GM21576 (cell line): Measurements from ENCODE around the gene CAMKV.

Experiments
- ATAC-seq: cut with Tn5 transposase; IDR thresholded peaks from one replicate; pipeline ENCODE4 v1.9.1; 2021; ENCODE audit warnings: mild to moderate bottlenecking, moderate library complexity; ENCODE audit not compliant: unreplicated experiment

The CAMKV gene

DNA sequence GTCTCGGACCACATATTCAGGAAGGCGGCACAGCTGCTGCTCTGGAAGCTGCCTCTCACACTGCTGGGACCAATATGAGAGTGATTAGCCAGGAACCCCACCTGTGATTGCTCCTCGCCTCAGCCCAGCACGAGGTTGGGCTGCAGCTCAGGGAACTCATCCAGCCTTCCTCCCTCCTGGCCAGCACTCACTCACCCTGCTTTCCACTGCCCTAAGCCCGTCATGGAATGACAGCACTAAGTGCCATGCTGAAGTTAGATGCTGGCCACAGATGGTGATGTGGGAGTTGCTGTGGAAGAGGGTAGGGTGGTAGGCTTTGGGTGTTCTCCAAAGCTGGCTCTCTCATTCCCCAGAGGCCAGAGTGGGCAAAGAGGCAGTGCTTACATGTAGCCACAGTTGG lies 26.6 kb upstream of the CAMKV start:
- ATAC-seq: no peak

DNA sequence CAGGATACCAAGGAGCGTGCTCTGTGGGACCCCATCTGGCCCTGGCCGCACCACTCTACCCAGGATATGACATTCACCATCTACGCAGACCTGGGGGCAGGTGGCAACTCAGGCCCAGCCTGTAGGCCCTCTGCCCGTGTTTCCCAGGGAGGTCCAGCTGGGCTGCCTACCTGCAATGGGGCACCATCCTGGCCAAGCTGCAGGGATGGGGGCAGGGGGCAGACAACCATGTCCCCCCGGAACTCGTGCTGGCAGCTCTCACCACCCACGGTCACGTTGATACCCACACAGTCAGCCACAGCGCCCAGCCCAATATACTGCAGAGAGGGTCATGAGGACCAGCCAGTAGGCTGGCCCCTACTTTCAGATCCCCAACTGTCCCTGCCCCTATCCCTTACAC lies 26.1 kb upstream of the CAMKV start:
- no peak for ATAC-seq

DNA sequence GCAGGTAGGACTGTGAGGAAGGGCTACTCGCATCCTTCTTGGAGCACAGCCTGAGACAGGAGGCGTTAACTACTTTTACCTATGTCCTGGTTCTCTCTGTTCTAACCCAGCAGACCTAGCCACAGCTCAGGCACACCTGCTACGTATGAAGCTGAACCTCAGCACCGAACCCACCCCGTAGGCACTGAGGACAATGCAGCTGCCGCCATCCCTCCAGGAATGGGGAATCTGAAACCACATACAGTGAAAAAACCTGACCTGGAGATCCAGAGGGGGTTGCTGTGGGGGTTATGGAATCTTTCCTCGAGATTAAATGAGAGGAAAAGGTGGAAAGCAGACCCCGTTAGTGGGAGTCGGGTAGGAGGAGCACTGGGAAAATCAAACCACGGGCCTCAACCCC lies 19.6 kb upstream of the CAMKV start:
- ATAC-seq: no peak

DNA sequence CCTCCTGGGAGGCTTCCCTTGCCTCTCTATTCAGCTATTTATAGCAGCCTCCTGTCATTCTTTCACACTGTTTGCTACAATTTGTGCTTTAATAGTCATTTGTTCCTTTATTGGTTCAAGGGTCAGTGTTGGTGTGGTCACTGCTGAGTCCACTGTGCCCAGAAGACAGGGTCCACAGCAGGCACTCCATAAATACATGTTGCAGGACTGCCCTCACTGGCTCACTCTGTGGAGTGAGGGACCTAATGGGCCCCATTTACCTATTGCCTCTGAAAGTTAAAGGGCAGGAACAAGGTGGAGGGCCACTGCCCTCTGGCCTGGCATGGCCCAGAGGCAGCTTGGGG lies 17.2 kb upstream of the CAMKV start:
- ATAC-seq: no peak

DNA sequence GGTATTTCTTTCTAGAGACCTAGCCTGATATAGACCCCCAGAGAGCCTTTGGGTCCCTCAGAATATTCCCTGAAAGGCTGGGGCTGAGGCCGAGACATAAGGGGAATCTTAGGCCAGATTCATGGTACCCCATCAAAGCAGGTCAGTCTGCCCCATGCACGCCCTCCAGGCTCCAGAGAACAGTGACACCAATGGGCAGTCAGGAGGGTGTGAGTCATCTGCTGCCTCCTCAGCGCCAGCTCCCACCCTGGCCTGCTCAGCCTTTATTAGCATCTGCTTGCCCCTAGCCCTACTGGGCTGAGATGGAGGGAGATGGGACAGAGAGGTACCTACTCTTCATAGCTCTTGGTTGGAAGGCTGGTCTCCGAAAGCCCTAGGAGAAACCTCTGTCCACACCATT lies 14.3 kb upstream of the CAMKV start:
- no peak for ATAC-seq

DNA sequence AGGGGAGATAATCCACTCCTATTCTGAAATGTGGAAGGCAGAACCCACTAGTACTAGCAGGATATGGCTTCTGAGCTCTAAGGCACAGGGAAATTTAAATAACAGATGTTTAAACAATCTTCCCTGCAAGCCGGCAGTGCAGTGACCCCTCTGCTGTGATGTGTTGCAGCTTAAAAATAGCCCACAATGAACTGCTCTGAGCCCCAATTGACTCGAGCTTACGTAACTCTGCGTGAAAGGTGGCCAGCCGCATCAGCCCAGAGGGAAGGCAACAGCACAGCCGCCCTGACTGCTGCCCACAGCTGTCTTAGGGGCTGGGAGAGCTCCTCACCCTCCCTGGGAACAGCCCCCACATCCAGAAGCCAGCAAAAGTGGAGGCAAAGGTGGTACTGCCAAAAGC lies 12.5 kb upstream of the CAMKV start:
- ATAC-seq: no peak

DNA sequence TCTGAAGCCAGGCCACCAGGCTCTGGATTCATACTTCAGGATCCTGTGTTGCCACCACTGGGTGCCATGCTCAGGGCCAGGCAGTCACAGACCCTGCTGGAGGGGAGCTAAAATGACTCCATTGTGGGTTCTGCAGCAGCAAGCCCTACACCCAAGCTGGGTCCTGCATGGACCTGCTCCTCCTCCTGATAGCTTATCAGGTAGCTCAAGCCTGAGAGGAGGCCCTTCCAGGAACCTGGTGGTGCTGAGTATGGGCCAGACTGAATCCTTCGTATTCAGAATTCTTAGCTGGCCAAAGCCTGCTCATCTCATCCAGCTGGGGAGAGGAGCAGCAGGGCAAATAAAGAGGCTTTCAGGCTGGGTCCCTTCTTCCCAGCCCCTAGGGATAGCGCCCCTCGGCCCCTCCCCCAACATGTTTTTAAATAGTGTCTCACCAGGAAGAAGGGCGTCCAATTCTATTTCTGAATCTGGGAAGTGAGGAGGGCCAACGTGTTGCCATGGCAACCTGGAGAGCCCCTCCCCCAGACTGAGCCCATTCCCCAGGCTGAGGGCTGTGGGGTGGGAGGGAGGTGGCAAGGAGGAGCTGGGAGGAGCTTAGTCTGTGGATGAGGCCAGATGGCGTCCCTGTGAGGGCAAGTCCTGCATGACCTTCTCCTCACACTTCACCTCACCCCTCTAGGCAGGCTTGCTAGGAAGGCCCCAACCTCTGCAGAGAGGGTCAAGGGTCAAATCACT lies 11.0 kb upstream of the CAMKV start:
- ATAC-seq: no peak

DNA sequence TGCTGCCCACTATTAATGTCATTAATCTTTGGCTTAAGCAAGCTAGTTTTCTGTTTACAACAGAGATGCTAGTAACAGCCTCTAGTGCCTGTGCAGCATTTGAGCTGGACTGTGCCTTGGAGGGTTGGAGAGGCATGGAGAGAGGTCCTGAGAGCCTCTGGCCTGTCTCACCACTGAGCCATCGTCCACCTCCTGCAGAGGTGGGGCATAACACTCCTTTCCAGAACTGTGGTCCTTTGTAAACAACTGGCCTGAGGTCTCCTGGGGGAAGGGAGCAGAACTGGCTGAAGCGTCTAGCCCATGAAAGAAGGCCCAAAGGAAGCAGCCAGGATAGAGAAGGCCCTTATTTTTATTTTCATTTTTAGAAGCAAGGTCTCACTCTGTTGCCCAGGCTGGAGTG lies 10.0 kb upstream of the CAMKV start:
- ATAC-seq: no peak

DNA sequence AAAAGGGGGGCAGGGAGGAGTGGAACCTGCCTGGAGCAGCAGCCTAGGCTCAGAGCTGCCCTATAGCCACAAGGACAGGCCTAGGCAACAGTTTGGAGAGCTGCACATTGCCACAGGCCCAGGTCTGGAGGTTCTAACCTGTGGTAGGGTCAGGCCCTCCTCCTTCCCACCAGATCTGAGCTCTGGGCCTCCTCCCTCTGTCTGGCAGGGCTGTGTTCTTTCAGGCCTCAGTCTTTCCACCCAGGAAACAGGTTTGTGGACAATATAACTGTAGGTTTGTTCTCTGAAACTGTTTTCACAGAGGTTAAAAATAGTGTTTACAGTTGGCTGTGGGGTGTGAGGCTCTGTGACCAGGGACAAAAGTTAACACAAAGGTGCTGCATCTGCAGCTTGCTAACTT lies 9.0 kb upstream of the CAMKV start:
- ATAC-seq: no peak

DNA sequence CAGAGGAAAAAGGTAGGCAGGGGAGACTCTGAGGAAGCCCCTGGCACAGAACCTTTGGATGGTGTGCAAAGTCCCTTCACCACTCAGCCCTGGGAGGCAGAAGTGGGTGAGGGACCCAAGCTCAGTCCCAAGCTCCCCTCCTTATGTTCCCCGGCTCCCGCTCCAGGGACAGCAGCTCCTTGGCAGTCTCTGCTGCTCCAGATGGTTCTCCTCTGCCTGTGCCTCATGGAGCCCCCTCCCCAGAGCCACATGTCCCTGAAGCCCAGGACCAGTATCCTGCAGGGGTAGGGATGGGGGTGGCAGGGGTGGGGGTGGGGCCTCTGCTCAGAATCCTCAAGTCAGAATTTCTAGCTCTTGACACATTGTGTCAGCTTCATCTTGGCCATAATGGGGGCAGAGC lies 8.0 kb upstream of the CAMKV start:
- no peak for ATAC-seq

DNA sequence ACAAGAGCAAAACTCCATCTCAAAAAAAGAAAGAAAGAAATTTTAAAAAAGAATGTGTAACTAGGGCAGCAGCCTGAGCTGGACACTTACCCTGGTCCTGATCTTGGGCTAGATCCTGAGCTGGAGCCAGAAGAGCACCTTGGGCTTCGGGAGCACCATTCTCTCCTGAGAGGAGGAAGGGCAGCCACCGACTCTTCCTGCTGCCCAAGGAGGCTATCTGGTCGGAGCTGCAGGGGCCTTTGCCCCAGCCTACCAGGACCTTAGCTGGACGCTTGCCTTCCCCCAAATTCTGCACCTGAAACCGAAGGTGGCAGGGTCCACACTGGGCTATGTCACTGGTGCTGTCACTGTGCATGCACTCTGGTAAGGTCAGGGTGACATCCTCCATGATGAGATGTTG lies 6.9 kb upstream of the CAMKV start:
- ATAC-seq: no peak

DNA sequence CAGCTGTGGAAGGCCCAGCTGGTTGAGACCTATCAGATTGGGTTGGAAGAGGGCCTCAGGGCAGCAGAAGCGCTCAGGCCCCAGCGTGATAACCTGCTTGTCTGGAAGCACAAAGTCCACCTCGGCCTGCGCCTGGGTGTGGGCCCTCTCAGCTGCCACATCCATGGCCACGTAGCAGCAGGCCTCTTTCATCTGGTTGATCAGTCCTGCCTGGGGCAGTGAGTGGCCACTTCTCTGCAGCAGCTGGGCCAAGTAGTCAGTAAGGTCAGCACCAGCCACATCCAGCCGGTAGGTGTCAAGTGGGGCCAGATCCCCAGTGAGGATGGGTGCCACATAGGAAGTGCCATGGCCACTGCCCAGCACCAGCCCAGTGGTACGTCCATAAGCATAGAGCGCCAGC lies 3.9 kb upstream of the CAMKV start:
- ATAC-seq: no peak

DNA sequence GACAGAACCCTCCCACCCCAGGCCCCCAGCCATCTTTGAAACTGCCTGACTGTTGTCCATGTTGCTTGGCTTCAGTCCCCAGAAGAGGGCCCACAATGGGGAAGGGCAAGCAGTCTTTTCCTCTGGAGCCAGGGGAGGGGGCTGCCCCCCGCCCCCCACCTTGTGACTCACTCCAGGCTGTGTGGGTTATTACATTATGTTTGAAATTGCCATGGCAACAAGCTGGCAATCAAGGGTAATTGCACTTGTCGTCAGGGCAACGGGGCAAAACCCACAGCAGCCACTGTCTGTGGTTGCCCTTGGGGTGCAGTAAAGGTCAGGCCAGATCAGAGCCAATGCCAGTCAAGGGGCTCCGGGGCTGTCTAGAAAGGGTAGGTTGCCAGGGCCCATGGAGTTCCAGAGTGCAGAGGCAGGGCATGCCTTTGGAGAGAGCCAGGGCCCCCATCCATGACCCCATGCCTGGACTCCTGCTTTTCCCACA lies 3.1 kb upstream of the CAMKV start:
- no peak for ATAC-seq

DNA sequence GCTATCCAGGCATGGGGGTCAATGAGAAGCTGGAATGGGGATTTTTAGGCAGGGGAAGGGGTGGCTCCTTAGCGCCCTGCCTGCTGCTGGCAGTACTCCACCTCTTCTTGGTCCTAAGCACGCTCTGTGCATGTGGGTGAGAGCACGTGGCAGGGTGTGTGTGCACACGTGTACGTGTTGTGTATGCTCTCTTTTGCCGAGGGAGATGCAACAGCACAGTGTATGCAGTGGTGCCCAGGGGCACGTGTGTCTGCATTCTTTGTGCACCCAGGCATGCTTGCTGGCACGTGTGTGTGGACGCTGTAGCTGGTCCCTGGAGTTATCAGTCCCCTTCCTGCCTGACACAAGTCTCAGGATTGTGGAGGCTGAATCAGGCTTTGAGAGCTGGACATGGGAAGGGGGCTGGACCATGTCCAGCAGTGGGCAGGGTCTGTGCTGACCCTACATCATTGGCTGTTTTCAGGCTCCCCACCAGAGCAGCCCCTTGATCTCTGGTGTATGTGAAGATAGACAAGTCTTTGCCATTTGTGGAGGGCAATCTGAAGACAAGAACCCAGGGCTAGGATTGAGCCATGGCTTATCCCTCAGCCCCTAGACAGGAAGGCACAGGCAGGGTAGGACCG lies 1.9 kb upstream of the CAMKV start:
- ATAC-seq: no peak

DNA sequence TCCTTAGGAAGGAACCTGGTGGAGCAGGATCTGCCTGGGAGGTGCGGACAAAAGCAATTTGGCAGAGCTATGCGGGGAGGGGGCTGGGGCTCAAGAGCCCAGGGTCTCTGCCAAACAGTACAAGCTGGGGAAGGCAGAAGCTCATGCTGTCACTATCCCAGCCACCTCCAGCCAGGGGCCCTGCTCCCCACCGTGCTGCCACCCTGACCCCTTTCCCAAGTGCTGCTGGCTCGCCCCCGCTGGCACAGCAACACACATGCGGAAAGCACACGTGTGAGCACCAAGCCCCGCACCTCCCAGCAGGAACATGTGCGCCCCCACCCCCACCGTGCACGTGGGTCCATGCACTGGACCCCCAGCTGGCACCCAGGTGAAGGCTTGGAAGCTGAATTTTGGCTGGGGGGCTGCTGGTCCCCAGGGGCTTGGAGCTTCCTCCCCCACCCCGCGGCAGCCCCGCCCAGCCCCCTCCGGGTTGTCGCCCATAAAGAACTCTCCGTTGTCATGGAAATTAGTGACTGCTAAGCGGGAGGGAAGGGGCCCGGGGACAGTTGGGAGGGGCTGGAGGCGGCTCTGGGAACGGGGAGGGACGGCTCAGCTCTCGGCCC lies 742 bp downstream of the CAMKV start:
- no peak for ATAC-seq

DNA sequence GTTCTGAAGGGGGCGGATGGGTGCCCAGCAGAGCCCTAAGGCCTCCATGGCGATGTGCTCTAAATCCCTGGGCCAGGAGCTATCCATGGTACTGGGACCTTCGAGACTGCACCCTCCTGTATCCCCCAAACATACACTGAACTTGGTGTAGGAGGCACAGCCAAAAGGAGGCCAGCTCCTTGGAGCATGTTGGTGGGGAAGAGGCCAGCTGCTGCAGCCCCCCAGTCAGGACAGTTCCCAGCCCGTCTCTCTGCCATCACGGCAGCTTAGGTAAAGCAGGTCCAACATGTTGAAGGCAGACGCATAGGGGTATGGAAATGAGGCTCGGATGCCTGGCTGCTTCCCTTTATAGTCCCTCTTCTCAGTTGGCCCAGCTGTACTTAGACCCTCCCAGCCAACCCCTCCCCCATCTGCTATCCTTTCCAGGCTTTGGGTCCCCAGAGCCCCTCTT lies 1.8 kb downstream of the CAMKV start:
- ATAC-seq: no peak

DNA sequence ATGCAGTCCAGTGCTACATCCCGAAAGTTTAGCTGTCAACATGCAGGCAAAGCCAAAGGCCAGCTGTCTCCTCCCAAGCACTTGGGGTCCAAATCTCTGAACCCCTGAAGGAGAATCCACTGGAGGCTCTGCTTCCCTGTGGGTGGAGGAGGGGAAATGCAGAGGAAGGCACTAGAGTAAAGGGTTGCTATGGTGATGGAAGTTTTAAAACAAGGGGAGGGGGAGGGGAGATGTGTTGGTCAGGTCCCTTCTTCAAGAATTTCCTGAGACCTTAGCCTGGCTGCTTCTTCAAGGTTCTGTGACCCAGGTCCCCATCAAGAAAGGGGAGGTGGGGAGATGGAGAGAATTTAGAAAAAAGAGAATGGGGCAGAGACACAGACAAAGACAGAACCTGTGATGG lies 2.3 kb downstream of the CAMKV start:
- ATAC-seq: no peak

DNA sequence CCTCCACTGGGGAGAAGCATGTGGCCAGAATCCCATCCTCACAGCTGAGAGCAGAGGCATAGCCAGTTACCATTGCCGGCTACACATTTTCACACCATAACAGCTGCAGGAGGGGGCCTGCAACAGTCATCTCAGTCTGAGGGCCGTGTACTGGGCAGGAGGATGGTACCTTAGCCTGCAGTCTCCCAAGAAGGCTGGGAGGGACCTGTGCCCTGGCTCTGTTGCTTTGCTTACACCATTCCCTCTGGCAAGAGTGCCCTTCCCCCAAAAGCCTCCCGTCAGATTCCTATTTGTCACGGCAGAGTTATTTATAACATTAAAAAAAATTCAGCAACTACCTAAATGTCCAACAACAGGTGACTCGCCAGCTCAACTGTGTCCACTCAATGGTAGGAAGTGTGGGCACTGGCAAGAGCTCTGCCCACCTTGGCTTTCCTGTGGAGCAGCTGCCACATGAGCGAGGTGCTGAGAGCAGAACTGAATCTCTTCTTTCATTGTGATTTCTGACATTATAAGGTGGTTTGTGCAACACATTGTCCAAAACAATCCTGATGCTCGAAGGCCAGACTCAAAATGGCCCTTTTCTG lies 4.4 kb downstream of the CAMKV start:
- no peak for ATAC-seq

DNA sequence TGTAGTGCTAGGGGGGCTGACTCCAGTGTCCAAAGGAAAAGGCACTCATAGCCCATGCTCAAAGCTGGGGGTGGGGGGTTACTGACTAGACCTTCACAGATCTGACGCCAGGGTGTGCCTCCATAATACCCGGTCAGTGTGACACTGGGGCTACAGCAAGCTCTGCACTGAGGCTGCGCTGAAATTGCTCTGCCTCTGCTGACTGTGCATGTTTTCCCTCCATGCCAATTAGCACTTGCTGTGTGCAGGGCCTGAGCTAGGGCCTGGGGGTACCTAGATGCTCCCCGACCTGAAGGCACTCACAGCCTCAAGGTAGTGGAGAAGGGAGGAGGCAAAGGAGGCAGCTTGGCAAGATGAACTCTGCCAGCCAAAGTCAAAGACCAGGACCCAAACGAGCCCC lies 5.2 kb downstream of the CAMKV start:
- ATAC-seq: no peak

DNA sequence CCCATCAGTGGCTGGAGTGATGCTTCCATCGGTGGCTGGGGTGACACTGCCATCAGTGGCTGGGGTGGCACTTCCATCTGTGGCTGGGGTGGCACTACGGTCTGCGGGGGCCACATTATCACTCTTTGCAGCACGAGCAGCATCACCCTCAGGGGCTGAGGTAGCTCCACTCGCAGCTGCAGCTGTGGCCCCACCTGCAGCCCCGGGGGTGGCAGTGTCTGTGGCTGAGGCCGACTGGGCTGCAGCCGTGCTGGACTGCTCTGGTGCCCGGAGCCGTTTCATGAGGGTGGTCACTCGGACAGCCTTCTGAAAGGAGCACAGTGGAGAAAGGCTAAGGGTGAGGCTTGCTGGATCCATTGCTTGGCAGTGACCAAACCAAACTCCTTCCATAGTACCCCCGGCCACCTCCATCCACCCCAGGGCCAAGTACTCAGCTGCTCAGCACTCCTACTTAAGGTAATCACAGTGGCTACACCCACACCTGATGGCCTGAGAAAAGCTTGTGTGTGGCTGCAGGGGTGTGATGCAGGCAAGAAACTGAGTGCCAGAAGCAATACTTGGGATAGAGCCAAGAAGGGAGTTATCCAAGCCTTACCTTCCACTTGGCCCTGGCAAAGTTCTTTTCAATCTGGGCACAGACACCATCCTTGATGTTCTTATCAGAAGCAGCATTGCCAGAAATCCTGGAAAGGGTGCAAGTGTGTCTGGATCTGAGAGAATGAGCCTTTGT lies 10.0 kb downstream of the CAMKV start:
- ATAC-seq: no peak
